ENCODE measurements around the gene UTS2B. TPM values are rescaled to one million over a fixed set of nuclear protein-coding genes. Genes with fewer than 3 reads are reported as not detected.
A peak's percentile ranks its signal among the peaks of the same experiment; 100 is the strongest.

Gene UTS2B
- total and polyA plus RNA-seq, 7 experiments from 2014 or later: 0.34 TPM; not detected in 6

DNA sequence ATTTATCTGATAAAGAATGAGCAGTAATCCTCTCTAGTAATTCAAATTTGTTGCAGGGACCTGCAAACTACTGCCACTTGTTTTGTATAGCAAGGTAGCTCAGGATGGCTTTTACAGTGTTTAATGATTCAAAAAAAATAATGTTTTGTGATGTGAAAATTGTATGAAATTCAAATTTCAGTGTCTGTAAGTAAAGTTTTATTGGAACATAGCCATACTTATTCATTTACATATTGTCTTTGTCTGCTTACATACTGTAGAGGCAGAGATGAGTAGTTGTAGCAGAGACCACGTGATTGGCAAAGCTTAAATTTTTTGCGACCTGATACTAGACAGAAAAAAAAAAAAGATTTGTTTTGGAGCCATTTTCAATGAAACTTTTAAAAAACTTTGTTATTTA lies 6.5 kb upstream of the UTS2B start:
- intact Hi-C loops (cut with micrococcal nuclease): loop anchor here in 1 of 2 donors (1.0 kb wide), 1 partner anchor 9 kb away; no protein-coding TSS in a partner anchor
- ChIA-PET CTCF (interaction anchor here (0.7 to 0.9 kb wide), 2 partner anchors 9 to 32 kb away, joined by 3 read pairs; no protein-coding TSS in a partner anchor), POLR2A (no interaction called here)
- no peak overlapping the region for H3K27ac ChIP-seq (ENCODE audit: low read depth, low read length)
- H3K9me3 ChIP-seq (ENCODE audit: control insufficient read depth in 2 of 3, low read length in 3 of 3): no peaks in the 10 kb centered on the region
- DNase-seq (no peak), ATAC-seq (no peak)
- no peaks in the 10 kb centered on the region for H3K36me3 ChIP-seq (ENCODE audit: control insufficient read depth in 2 of 3, insufficient read depth in 3 of 3, low read length in 3 of 3)
- H3K4me3 ChIP-seq (ENCODE audit: low read length): no peak overlapping the region
- no peaks in the 10 kb centered on the region for H3K4me1 ChIP-seq (ENCODE audit: control insufficient read depth in 2 of 2, insufficient read depth in 2 of 2, low read length in 2 of 2)
- H3K36me3 Mint-ChIP-seq: no peaks in the 10 kb centered on the region
- peaks cover 0 to 5% (median 2%) of the 10 kb centered on the region in 5 donors for H3K27me3 Mint-ChIP-seq
- peaks cover 0 to 4% (median 0%) of the 10 kb centered on the region in 7 donors for H3K4me1 Mint-ChIP-seq
- H3K9me3 Mint-ChIP-seq: peaks cover 0 to 5% (median 0%) of the 10 kb centered on the region in 11 donors
- no peak overlapping the region for H3K27ac Mint-ChIP-seq
- H3K27me3 ChIP-seq (ENCODE audit: control insufficient read depth in 2 of 2, insufficient read depth in 2 of 2, low read length in 2 of 2): no peaks in the 10 kb centered on the region
- no peak overlapping the region for H3K4me3 Mint-ChIP-seq

GRCh38 chr3:191334346-191334893 lies 4.1 kb upstream of the UTS2B start:
- Histone ChIP-seq H3K4me1 (ENCODE audit: control insufficient read depth in 2 of 2, insufficient read depth in 2 of 2, low read length in 2 of 2) (no peaks in the 10 kb centered on the region), H3K27ac (ENCODE audit: low read depth, low read length) (no peak overlapping the region), H3K4me3 (ENCODE audit: low read length) (no peak overlapping the region), H3K36me3 (ENCODE audit: control insufficient read depth in 2 of 3, insufficient read depth in 3 of 3, low read length in 3 of 3) (no peaks in the 10 kb centered on the region), H3K27me3 (ENCODE audit: control insufficient read depth in 2 of 2, insufficient read depth in 2 of 2, low read length in 2 of 2) (no peaks in the 10 kb centered on the region), H3K9me3 (ENCODE audit: control insufficient read depth in 2 of 3, low read length in 3 of 3) (no peaks in the 10 kb centered on the region)
- Mint-ChIP-seq H3K27ac (no peak overlapping the region), H3K27me3 (peaks cover 12 to 23% (median 20%) of the 10 kb centered on the region in 5 donors), H3K9me3 (peaks cover 0 to 7% (median 0%) of the 10 kb centered on the region in 11 donors), H3K4me1 (peaks cover 0 to 18% (median 5%) of the 10 kb centered on the region in 7 donors), H3K4me3 (no peak overlapping the region), H3K36me3 (peaks cover 0 to 7% (median 0%) of the 10 kb centered on the region in 5 donors)
- intact Hi-C loops (cut with micrococcal nuclease): no loop called here
- ChIA-PET POLR2A (no interaction called here), CTCF (no interaction called here)
- ATAC-seq (no peak), DNase-seq (no peak)

GRCh38 chr3:191333298-191333880 lies 3.1 kb upstream of the UTS2B start:
- intact Hi-C loops (cut with micrococcal nuclease): no loop called here

DNA sequence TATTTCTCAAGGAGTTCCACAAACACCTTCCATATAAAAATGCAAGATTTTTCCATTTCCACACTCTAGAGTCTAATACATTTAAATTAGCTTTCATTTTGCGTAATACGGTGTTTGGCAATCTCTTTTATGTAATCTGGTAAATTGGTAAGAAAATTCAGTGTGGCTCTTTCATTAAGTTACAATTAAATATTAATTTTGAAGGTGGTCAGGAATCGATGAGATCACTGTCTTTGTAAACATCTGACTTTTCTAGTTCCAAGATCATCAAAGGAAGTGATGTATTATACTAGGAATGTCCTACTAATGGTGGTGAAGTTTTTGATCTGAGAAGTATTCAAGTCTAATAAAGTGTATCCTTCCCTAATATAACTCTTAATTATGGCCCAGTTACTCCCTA lies 1.1 kb upstream of the UTS2B start:
- no peak overlapping the region for H3K4me3 ChIP-seq (ENCODE audit: low read length)
- H3K9me3 Mint-ChIP-seq: peaks cover 0 to 12% (median 0%) of the 10 kb centered on the region in 11 donors
- DNase-seq (no peak), ATAC-seq (no peak)
- no peaks in the 10 kb centered on the region for H3K27me3 ChIP-seq (ENCODE audit: control insufficient read depth in 2 of 2, insufficient read depth in 2 of 2, low read length in 2 of 2)
- H3K27ac Mint-ChIP-seq: no peak overlapping the region
- intact Hi-C loops (cut with micrococcal nuclease): no loop called here
- no peak overlapping the region for H3K27ac ChIP-seq (ENCODE audit: low read depth, low read length)
- no peaks in the 10 kb centered on the region for H3K36me3 ChIP-seq (ENCODE audit: control insufficient read depth in 2 of 3, insufficient read depth in 3 of 3, low read length in 3 of 3)
- H3K4me1 ChIP-seq (ENCODE audit: control insufficient read depth in 2 of 2, insufficient read depth in 2 of 2, low read length in 2 of 2): no peaks in the 10 kb centered on the region
- H3K27me3 Mint-ChIP-seq: peaks cover 22 to 40% (median 30%) of the 10 kb centered on the region in 5 donors
- H3K4me3 Mint-ChIP-seq: peak overlapping the region in 1 of 10 donors; percentile 82
- ChIA-PET CTCF (no interaction called here), POLR2A (no interaction called here)
- H3K9me3 ChIP-seq (ENCODE audit: control insufficient read depth in 2 of 3, low read length in 3 of 3): no peaks in the 10 kb centered on the region
- H3K36me3 Mint-ChIP-seq: peaks cover 0 to 15% (median 0%) of the 10 kb centered on the region in 5 donors
- H3K4me1 Mint-ChIP-seq: peaks cover 0 to 25% (median 13%) of the 10 kb centered on the region in 7 donors

More at GRCh38 chr3:191333298-191333880, 3.1 kb upstream of the UTS2B start:
- H3K4me3 Mint-ChIP-seq: no peak overlapping the region
- Histone ChIP-seq H3K36me3 (ENCODE audit: control insufficient read depth in 2 of 3, insufficient read depth in 3 of 3, low read length in 3 of 3) (no peaks in the 10 kb centered on the region), H3K27ac (ENCODE audit: low read depth, low read length) (no peak overlapping the region), H3K9me3 (ENCODE audit: control insufficient read depth in 2 of 3, low read length in 3 of 3) (no peaks in the 10 kb centered on the region), H3K4me1 (ENCODE audit: control insufficient read depth in 2 of 2, insufficient read depth in 2 of 2, low read length in 2 of 2) (no peaks in the 10 kb centered on the region), H3K27me3 (ENCODE audit: control insufficient read depth in 2 of 2, insufficient read depth in 2 of 2, low read length in 2 of 2) (no peaks in the 10 kb centered on the region), H3K4me3 (ENCODE audit: low read length) (no peak overlapping the region)
- peaks cover 0 to 13% (median 0%) of the 10 kb centered on the region in 5 donors for H3K36me3 Mint-ChIP-seq
- H3K4me1 Mint-ChIP-seq: peaks cover 0 to 23% (median 11%) of the 10 kb centered on the region in 7 donors
- no peak overlapping the region for H3K27ac Mint-ChIP-seq
- ChIA-PET POLR2A (no interaction called here), CTCF (interaction anchor here (0.6 kb wide), 1 partner anchor 726 kb away, joined by 4 read pairs; no protein-coding TSS in a partner anchor)
- DNase-seq (no peak), ATAC-seq (no peak)
- H3K9me3 Mint-ChIP-seq: peaks cover 0 to 9% (median 0%) of the 10 kb centered on the region in 11 donors
- peaks cover 17 to 28% (median 25%) of the 10 kb centered on the region in 5 donors for H3K27me3 Mint-ChIP-seq

- intact Hi-C loops (cut with micrococcal nuclease): no loop called here
- Mint-ChIP-seq H3K36me3 (peaks cover 0 to 15% (median 0%) of the 10 kb centered on the region in 5 donors), H3K27me3 (peaks cover 22 to 41% (median 31%) of the 10 kb centered on the region in 5 donors), H3K9me3 (peaks cover 0 to 12% (median 0%) of the 10 kb centered on the region in 11 donors), H3K4me1 (peaks cover 0 to 25% (median 13%) of the 10 kb centered on the region in 7 donors), H3K4me3 (peak overlapping the region in 9 of 10 donors; percentile 39 to 82 (median 71)), H3K27ac (peak overlapping the region in 1 of 9 donors; percentile 73)
- H3K9me3 ChIP-seq (ENCODE audit: control insufficient read depth in 2 of 3, low read length in 3 of 3): no peaks in the 10 kb centered on the region
- ATAC-seq: no peak
- H3K4me1 ChIP-seq (ENCODE audit: control insufficient read depth in 2 of 2, insufficient read depth in 2 of 2, low read length in 2 of 2): no peaks in the 10 kb centered on the region
- no peaks in the 10 kb centered on the region for H3K27me3 ChIP-seq (ENCODE audit: control insufficient read depth in 2 of 2, insufficient read depth in 2 of 2, low read length in 2 of 2)
- H3K4me3 ChIP-seq (ENCODE audit: low read length): no peak overlapping the region
- ChIA-PET POLR2A (no interaction called here), CTCF (no interaction called here)
- no peaks in the 10 kb centered on the region for H3K36me3 ChIP-seq (ENCODE audit: control insufficient read depth in 2 of 3, insufficient read depth in 3 of 3, low read length in 3 of 3)
- no peak for DNase-seq
- no peak overlapping the region for H3K27ac ChIP-seq (ENCODE audit: low read depth, low read length)
Observed at GRCh38 chr3:191330530-191331048, 263 bp upstream of the UTS2B start.

DNA sequence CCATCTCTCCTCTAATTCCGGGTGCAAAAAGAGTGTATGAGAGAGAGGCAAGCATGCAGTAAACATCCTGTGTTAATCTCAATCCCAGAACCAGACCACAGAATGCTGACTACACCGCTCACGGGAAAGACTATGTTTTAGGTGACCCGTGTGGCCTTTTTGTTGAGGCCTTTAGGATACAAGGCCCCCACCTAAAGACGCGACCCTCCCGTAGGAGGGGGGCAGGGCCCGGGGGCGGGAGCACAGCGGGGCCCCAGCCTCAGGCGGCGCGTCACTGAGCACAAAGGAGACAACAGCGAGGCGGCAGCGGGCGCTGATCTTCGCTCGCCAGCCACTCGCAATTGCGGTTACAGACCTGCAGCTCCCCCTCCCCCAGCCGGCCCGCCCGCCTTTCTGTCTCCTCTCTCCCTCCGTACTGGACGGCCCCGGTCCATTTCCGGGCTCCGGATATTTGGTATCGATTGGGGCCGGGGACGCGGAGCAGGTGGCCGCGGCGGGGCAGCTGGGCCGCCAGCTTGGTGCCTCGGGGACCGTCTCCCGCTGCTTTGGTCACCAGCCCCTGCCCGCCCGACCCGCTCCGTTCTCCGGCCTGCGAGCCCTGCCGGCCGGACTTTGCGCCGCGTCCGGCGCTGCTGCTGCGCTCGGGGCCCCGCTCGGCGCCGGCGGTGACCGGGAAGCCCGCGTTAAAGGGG lies 1.2 kb downstream of the UTS2B start, which contains the start of gene CCDC50:
TSS of gene CCDC50 (plus strand) at position 433 of the 692 bp plus-strand sequence. CDS start 281 bp downstream, outside the sequence.
- H3K4me1 ChIP-seq (ENCODE audit: control insufficient read depth in 2 of 2, insufficient read depth in 2 of 2, low read length in 2 of 2): no peaks in the 10 kb centered on the region
- H3K27me3 Mint-ChIP-seq: peaks cover 22 to 41% (median 31%) of the 10 kb centered on the region in 5 donors
- POLR2A ChIA-PET: no interaction called here
- H3K36me3 Mint-ChIP-seq: peaks cover 0 to 15% (median 0%) of the 10 kb centered on the region in 5 donors
- H3K4me3 Mint-ChIP-seq: peak within 1 kb of the TSS; percentile 47 to 82 (median 76)
- H3K9me3 ChIP-seq (ENCODE audit: control insufficient read depth in 2 of 3, low read length in 3 of 3): no peaks in the 10 kb centered on the region
- ATAC-seq (peak; percentile 70), DNase-seq (peak in 7 of 9 donors; percentile 3 to 56 (median 19))
- H3K4me3 ChIP-seq (ENCODE audit: low read length): peak within 1 kb of the TSS; percentile 32
- H3K4me1 Mint-ChIP-seq: peaks cover 0 to 21% (median 13%) of the 10 kb centered on the region in 7 donors
- no peaks in the 10 kb centered on the region for H3K27me3 ChIP-seq (ENCODE audit: control insufficient read depth in 2 of 2, insufficient read depth in 2 of 2, low read length in 2 of 2)
- H3K36me3 ChIP-seq (ENCODE audit: control insufficient read depth in 2 of 3, insufficient read depth in 3 of 3, low read length in 3 of 3): no peaks in the 10 kb centered on the region
- peak within 1 kb of the TSS in 4 of 9 donors; percentile 53 to 80 (median 72) for H3K27ac Mint-ChIP-seq
- intact Hi-C loops (cut with micrococcal nuclease): loop anchor here in 1 of 2 donors (1.0 to 5.0 kb wide), 3 partner anchors 7 to 712 kb away; no protein-coding TSS in a partner anchor
- peak within 1 kb of the TSS; percentile 44 for H3K27ac ChIP-seq (ENCODE audit: low read depth, low read length)
- CTCF ChIA-PET: no interaction called here
- H3K9me3 Mint-ChIP-seq: peaks cover 0 to 12% (median 0%) of the 10 kb centered on the region in 11 donors
